HG03175 (cell line): ENCODE data around the gene OGT.
"Not testable (repeated sequence)": the region's sequence is repeated elsewhere in the genome, so short reads cannot be mapped to it uniquely, and the experiment has no call there.

Source experiments
- ATAC-seq: cut with Tn5 transposase; IDR thresholded peaks from one replicate; pipeline ENCODE4 v1.9.1; 2021; ENCODE audit warnings: mild to moderate bottlenecking, moderate library complexity; ENCODE audit not compliant: unreplicated experiment

Gene OGT

GRCh38 chrX:71537743-71538142 lies 4.8 kb downstream of the OGT start:
- ATAC-seq, result no peak

- ATAC-seq, result peak; percentile 32
These were observed 7.9 kb downstream of the OGT start for GRCh38 chrX:71540801-71541200.

DNA sequence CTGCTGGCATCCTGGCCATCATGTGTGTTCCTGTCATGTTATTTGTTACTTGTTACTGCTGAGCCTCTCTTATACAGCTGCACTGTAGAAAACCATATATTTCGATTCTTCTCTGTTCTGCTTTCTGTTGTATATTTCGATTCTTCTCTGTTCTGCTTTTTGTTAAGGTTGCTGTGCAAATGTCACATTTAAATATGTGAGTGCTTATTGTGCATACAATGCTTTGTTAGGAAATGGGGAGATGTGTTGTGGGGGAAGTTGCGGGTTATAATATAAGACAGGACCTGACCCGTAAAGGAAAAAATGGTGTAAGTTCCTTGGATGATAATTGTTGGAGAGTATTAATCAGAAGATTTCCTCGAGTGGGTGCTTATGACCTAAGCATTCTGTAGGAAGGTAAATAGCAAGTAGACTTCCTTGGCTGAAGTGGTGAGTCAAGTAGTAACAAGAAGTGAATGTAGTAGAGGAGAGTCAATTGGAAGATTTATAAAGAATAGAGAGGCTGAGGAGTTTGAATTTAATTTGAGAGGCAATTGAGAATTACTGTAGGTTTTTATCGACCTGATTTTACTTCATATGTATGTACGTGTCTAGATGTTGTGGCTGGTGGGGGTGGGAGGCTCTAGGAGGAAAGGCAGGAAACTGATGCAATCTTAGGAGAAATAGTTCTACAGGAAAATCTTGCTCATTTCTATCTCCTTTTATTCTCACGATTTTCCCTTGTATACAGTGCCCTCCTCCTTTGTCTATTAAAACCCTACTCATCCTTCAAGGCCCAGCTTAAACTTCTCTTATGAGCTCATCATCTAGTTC lies 8.5 kb downstream of the OGT start:
- peak; percentile 85 for ATAC-seq

DNA sequence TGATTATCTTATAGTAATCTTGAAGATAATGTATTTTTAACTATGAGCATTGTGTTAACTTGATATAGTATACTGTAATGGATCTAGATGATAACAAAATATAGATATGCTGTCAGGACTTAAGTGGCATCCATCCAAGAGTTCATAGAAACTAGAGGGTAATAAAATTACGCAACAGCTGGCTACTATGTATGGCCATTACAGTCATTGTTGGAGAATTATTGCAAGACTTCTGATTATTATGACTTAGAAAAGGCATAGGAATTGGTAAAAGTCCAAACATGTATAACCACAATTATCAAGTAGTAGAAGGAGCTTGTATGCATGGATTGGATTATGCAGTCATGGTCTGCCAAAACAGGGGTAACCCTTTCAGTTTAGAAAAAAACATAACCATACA lies 9.5 kb downstream of the OGT start:
- no peak for ATAC-seq

DNA sequence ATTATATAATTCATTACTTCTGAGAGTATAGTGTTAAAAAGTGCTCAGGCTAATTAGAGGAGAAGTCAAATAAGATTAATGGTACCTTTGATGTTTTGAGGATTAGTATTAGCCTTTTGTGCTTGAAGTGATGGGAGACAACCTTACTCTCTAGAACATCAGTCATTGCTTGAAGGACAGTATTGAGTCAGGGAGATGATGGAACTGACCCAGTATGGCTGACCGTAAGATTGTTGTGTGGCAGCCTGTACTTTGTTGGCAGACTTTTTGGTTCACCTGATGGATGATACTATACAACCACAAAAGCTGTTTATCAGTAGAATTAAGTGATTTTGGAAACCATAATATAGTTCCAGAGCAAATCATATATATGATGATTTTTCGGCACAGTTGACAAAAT lies 9.9 kb downstream of the OGT start:
- no peak for ATAC-seq

- ATAC-seq, result no peak
These were observed 10.4 kb downstream of the OGT start for GRCh38 chrX:71543316-71543715.

DNA sequence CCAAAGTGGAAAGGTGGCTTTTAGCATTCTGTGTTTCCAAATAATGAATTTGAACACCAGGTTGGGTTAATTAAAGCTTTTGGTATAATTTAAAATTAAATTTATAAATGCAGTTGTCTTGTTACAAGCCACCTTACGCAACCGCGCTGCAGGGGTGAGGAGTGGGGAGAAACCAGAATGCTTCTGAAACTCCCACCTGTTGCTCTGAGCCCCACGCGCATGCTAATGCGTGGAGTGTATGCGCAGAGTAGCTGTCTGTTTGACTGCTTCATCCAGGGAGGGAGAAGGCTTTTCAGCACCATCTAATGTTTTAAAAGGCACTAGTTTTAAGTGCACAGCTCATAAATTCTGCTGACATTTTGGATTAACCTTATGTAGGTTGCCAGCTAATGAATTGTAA lies 12.5 kb downstream of the OGT start:
- ATAC-seq, result no peak

- no peak for ATAC-seq
These were observed 14.0 kb downstream of the OGT start for GRCh38 chrX:71546879-71547278.

DNA sequence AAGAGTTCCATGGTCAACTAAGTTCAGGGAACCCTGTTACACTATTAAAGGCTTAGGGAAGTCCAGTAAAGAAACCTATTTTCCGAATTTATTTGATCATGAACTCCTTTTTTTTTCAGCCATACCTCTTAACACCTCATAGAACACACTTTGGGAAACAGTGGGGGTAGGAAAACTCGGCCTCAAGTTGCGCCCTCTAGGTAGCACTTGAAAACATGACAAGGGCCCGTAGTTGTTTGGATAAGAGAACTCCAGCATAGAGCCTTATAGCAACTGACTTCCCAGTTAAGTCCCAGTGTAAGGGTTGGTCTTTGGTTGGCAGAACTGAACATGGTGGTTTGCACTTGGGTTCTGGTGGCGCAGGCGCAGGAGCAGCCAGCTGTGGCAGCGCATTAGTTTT lies 14.4 kb downstream of the OGT start:
- ATAC-seq, result no peak

DNA sequence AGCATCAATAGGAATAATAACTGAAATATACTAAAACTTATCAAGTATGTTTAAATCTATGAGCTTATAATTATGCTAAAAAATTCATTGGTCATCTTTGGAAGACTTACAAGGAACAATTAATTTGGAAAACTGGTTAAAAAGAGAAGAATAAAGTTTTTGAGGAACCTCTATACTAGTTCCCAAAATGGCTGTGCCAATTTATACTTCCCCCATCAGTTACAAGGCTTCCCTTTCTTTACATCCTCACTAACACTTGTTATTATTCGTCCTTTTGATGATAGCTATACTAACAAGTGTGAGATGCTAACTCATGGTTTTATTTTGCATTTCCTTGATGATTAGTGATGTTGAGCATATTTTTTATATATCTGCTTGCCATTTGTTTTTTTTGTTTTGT lies 17.1 kb downstream of the OGT start:
- no peak for ATAC-seq

DNA sequence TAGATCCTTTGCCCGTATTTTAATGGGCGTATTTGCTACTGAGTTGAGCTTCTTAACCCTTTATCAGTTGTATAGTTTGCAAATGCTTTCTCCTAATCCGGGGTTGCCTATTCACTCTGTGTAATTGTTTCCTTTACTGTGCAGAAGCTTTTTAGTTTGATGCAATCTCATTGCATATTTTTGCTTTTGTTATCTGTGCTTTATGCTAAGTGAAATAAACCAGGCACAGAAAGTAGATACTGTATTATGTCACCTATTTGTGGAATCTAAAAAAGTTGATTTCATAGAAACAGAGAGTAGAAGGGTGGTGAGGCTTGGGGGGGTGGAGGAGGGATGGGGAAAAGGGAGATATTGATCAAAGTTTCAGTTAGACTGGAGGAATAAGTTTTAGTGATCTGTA lies 17.7 kb downstream of the OGT start:
- ATAC-seq, result no peak

GRCh38 chrX:71556036-71556435 lies 23.1 kb downstream of the OGT start:
- no peak for ATAC-seq

GRCh38 chrX:71558920-71559319 lies 26.0 kb downstream of the OGT start:
- no peak for ATAC-seq

DNA sequence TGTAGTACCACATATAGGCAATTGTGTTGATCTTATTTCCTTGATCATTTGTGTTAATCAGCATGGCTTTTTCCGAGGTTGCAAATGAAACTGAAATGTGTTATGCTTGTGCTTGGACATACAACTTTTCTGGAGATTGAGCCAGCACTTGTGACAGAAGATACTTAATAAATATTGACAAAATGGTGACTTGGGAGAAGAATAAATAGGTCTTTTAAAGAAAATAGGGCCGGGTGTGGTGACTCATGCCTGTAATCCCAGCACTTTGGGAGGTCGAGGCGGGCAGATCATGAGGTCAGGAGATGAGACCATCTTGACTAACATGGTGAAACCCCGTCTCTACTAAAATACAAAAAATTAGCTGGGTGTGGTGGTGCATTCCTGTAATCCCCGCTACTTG lies 26.9 kb downstream of the OGT start:
- not testable (repeated sequence) for ATAC-seq

DNA sequence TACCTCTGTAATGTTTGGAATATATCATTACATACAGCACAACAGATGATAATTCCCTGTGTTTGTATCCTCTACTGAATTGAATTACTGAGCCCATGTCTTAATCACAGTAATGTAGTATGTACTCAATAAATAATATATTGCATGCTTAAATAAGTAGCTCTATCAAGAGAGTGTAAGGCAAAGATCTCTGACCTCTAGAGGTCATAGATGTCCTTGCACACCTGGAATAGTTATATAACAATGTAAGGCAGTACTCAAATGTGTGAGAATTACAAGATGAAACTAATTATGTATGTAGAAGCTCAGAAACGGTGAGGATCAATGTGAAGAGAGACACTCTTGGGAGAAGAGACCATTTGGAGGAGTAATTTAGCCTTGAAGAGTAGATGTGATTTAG lies 31.0 kb downstream of the OGT start:
- no peak for ATAC-seq

DNA sequence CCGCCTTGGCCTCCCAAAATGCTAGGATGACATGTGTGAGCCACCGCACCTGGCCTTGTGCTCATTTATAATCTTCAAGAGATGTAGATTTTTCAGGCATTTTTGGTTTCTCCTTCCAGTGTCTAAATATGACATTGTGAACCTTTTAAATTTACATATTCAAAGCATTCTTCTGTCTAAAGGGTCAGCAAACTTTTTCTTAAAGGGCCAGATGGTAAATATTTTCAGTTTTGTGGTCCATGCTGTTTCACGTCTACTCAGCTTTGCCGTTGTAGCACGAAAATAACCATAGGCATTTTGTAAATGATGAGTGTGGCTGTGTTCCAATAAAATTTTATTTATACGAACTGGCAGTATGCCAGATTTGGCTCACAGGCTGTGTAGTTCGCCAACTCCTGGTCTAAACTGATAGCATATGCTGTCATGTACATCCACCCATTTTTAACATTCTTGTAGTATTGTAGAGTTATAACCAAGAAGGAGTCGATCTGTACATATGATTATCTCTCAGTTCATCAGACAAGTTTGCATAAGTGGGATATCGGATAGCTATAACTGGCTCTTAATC lies 32.7 kb downstream of the OGT start:
- ATAC-seq, result no peak

- not testable (repeated sequence) for ATAC-seq
These were observed 38.5 kb downstream of the OGT start for GRCh38 chrX:71571390-71571789.

- no peak for ATAC-seq
These were observed 40.7 kb downstream of the OGT start for GRCh38 chrX:71573590-71573989.

DNA sequence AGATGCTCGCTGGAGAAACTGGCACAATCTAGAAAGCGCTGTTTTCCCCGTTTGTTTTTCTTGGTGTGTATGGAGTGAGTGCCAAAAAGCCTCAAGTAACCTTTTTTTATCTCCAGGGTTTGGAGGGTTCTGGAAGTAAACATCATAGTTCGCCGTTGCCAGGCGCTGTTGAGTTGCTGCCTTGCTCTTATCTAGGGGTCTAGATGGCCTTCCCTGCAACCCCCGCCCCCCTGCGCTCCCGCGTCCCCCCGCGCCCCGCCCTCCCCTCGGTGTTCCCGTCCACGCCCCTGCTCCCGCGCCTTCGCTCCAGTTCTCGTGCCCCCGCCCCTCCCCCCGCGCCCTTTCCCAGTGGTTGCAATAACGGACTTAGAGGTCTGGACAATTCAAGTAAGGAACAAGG lies 44.8 kb downstream of the OGT start:
- no peak for ATAC-seq

DNA sequence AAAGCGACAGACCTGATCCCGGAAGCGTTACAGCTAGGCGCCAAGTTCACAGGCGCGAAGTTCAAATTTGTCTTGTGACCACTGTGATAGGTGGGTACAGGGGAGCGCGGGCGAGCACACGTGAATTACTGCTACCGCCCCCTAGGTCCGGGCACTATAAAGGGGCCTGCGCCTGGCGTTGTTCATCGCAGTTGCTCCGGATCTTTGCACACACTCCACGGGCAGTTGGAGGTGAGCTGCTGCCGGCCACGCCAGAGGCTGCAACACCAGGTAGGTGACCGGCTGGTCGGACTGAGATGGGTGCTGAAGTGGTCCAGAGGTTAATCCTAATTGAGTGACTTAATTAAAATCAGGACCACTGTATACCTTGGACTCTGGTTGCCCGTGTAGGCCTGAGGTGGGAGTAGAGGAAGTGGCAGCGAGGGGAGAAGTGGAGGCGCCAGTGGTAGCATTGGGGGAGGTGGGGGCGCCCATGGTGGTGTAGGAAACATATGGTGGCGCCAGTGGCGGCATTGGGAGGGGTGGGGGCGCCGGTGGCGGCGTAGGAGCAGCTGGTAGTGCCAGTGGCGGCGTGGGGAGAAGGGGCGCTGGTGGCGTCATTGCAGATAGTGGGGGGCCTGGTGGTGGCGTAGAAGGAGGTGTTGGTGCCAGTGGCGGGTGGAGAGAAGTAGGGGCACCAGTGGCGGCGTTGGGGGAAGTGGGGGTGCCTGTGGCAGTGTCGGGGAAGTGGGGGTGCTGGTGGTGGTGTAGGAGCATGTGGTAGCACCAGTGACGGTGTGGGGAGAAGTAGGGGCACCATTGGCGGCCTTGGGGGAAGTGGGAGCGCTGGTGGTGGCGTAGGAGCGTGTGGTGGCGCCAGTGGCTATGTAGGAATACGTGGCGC lies 45.6 kb downstream of the OGT start, which contains the start of gene GCNA:
Gene GCNA (plus strand): TSS at position 185 of the 883 bp plus-strand sequence. CDS start 2,385 bp downstream, outside the sequence.
- ATAC-seq, result no peak

GRCh38 chrX:71579136-71579989 lies 46.5 kb downstream of the OGT start:
- ATAC-seq, result no peak
